GM12801 (cell line): ENCODE results near the gene RND3.

Experiments used
- CTCF ChIP-seq: IDR thresholded peaks from one replicate; pipeline ENCODE4 v1.5.1; 2011; ENCODE audit warnings: control low read depth; ENCODE audit not compliant: insufficient read length; ENCODE audit errors: extremely low read depth

The RND3 gene

GRCh38 chr2:150445398-150445797, 42.1 kb downstream of the RND3 start:
- no peak for TF ChIP-seq CTCF

GRCh38 chr2:150442484-150442883, 45.0 kb downstream of the RND3 start:
- TF ChIP-seq CTCF, result no peak

- TF ChIP-seq CTCF, result no peak
Observed at GRCh38 chr2:150441784-150442183, 45.7 kb downstream of the RND3 start.

GRCh38 chr2:150441226-150441625, 46.2 kb downstream of the RND3 start:
- TF ChIP-seq CTCF, result no peak

- no peak for TF ChIP-seq CTCF
Observed at GRCh38 chr2:150438654-150439053, 48.8 kb downstream of the RND3 start.

GRCh38 chr2:150438041-150438440, 49.4 kb downstream of the RND3 start:
- TF ChIP-seq CTCF, result no peak

- no peak for TF ChIP-seq CTCF
Observed at GRCh38 chr2:150432312-150432625, 55.2 kb downstream of the RND3 start.
